Smooth muscle cell (in vitro differentiated cells): ENCODE data around the gene CCNA1. TPM values are rescaled to one million over a fixed set of nuclear protein-coding genes. Genes with fewer than 3 reads are reported as not detected.

ENCODE experiments used
- DNase-seq: peaks from one replicate; lab custom pipeline; 2025; ENCODE audit not compliant: unreplicated experiment; lab: John Stamatoyannopoulos, UW
- H2AFZ ChIP-seq: fragments of 200-600 bp; sonication (generic); 2 replicates; pipeline ENCODE4 v1.6.0; 2016; ENCODE audit warnings: antibody characterized with exemption, low read depth, mild to moderate bottlenecking
- H3F3A ChIP-seq: fragments of 200-600 bp; sonication (generic); 2 replicates; pipeline ENCODE4 v1.6.0; 2017; ENCODE audit warnings: antibody characterized with exemption, low read depth
- H3K27ac ChIP-seq: fragments of 200-600 bp; sonication (generic); 2 replicates; pipeline ENCODE4 v1.5.1; 2016; ENCODE audit warnings: low read depth, mild to moderate bottlenecking
- H3K27me3 ChIP-seq: fragments of 200-600 bp; sonication (generic); 2 replicates; pipeline ENCODE4 v1.6.1; 2016; ENCODE audit warnings: low read depth, mild to moderate bottlenecking
- H3K36me3 ChIP-seq: fragments of 200-600 bp; sonication (generic); 2 replicates; pipeline ENCODE4 v1.5.1; 2016; ENCODE audit warnings: low read depth
- H3K4me1 ChIP-seq: fragments of 200-600 bp; sonication (generic); 2 replicates; pipeline ENCODE4 v1.5.1; 2016; ENCODE audit warnings: low read depth
- H3K4me2 ChIP-seq: fragments of 200-600 bp; sonication (generic); 2 replicates; pipeline ENCODE4 v1.6.0; 2016; ENCODE audit warnings: mild to moderate bottlenecking
- H3K4me3 ChIP-seq: fragments of 200-600 bp; sonication (generic); 2 replicates; pipeline ENCODE4 v1.5.1; 2016; ENCODE audit warnings: mild to moderate bottlenecking
- H3K79me2 ChIP-seq: fragments of 200-600 bp; sonication (generic); 2 replicates; pipeline ENCODE4 v1.6.0; 2016; ENCODE audit warnings: low read depth, mild to moderate bottlenecking
- H3K9ac ChIP-seq: fragments of 200-600 bp; sonication (generic); 2 replicates; pipeline ENCODE4 v1.6.0; 2016; ENCODE audit warnings: low read depth
- H3K9me3 ChIP-seq: fragments of 200-600 bp; sonication (generic); replicated peaks from 2 replicates; pipeline ENCODE4 v1.5.1; 2016; ENCODE audit warnings: low read depth
- H4K20me1 ChIP-seq: fragments of 200-600 bp; sonication (generic); 2 replicates; pipeline ENCODE4 v1.6.0; 2016; ENCODE audit warnings: low read depth
- CTCF ChIP-seq: fragments of 200-600 bp; sonication (generic); IDR thresholded peaks from 2 replicates; pipeline ENCODE4 v1.5.1; 2017; ENCODE audit warnings: borderline replicate concordance, mild to moderate bottlenecking, antibody characterized with exemption; ENCODE audit not compliant: insufficient read depth, poor library complexity, severe bottlenecking
- WGBS: methylation state at CpG from one replicate; pipeline ENCODE4 v1.1.7; 2016; ENCODE audit warnings: low lambda C conversion rate; 5-methylcytosine and 5-hydroxymethylcytosine counted together
- polyA plus RNA-seq: library from polyadenylated mRNA; unstranded; fragments of >200 nt; fragmentation: Nextera tagmentation; extraction: Ambion mirVana; gene quantifications from 2 replicates; pipeline ENCODE4 v1.2.1, GENCODE V29; 2016
- total RNA-seq: library from RNA; depleted of rRNA; stranded (reverse); fragments of >200 nt; gene quantifications from 2 replicates; pipeline ENCODE4 v1.2.3, GENCODE V29; 2014

CCNA1 gene
- total and polyA plus RNA-seq, 2 experiments from 2014 or later = 1.1 TPM; not detected in 1

GRCh38 chr13:36476661-36477060 is 44.4 kb downstream of the CCNA1 start:
- Histone ChIP-seq H3K4me2 (no peak overlapping the region), H3K9me3 (peaks cover 3% of the 10 kb centered on the region), H3K9ac (no peak overlapping the region), H4K20me1 (no peaks in the 10 kb centered on the region), H3K27me3 (peaks cover 6% of the 10 kb centered on the region), H3K36me3 (no peaks in the 10 kb centered on the region), H2AFZ (no peak overlapping the region), H3K4me1 (no peaks in the 10 kb centered on the region), H3K4me3 (no peak overlapping the region), H3F3A (no peaks in the 10 kb centered on the region), H3K79me2 (no peaks in the 10 kb centered on the region), H3K27ac (no peak overlapping the region)
- TF ChIP-seq CTCF = no peak
- 81% methylated on average over 2 of the region's 2 CpGs for WGBS
- DNase-seq = no peak

DNA sequence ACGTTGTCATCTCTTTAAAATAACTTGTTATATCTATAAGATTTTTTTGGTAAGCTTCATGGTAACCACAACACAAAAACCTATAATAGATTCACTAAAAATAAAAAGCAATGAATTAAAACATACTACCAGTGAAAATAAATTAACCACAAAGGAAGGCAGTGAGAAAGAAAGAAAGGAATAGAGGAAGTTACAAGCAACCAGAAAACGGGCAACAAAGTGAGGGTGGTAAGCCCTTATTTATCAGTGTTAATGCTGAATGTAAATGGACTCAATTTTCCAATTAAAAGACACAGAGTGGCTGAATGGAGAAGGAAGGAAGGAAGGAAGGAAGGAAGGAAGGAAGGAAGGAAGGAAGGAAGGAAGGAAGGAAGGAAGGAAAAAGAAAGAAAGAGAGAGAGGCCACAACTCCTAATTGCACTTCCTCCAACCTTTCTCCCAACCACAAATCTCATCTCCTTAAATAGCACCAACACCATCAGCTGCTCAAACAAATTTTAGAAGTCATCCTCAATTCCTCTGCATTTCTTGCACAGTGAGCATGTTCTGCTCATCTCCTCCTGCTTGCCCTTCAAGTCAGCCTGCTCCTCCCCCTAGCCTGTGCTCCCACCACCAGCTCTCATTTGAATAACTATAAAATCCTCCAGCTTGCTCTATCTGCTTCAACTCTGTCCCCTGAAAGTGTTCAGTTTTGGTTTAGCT is 48.6 kb downstream of the CCNA1 start:
- Histone ChIP-seq H3K4me3 (no peak overlapping the region), H3K9ac (no peak overlapping the region), H3K4me1 (no peaks in the 10 kb centered on the region), H3K27ac (no peak overlapping the region), H4K20me1 (no peaks in the 10 kb centered on the region), H3K36me3 (no peaks in the 10 kb centered on the region), H3F3A (no peaks in the 10 kb centered on the region), H3K4me2 (no peak overlapping the region), H3K27me3 (peaks cover 17% of the 10 kb centered on the region), H2AFZ (no peak overlapping the region), H3K79me2 (no peaks in the 10 kb centered on the region), H3K9me3 (peaks cover 3% of the 10 kb centered on the region)
- DNase-seq = no peak
- TF ChIP-seq CTCF = no peak
- 97% methylated on average over 2 of the region's 2 CpGs for WGBS

- no peak for DNase-seq
- no peaks in the 10 kb centered on the region for H3K79me2 ChIP-seq
- no peak overlapping the region for H3K27ac ChIP-seq
- H3K27me3 ChIP-seq = peaks cover 24% of the 10 kb centered on the region
- no peak for TF ChIP-seq CTCF
- no peak overlapping the region for H2AFZ ChIP-seq
- no peak overlapping the region for H3K4me2 ChIP-seq
- H3K4me1 ChIP-seq = no peaks in the 10 kb centered on the region
- H4K20me1 ChIP-seq = no peaks in the 10 kb centered on the region
- no peak overlapping the region for H3K9ac ChIP-seq
- H3K4me3 ChIP-seq = no peak overlapping the region
- no peaks in the 10 kb centered on the region for H3K9me3 ChIP-seq
- H3F3A ChIP-seq = no peaks in the 10 kb centered on the region
- H3K36me3 ChIP-seq = no peaks in the 10 kb centered on the region
Observed at GRCh38 chr13:36490055-36490454, 57.8 kb downstream of the CCNA1 start.

Other genes with a start within 250 kb of the CCNA1 start
- gene SOHLH2, start 217.9 kb upstream of the CCNA1 start, total RNA-seq = 0.04 and 0.13 TPM in 2 replicates
- gene SOHLH2, start 217.9 kb upstream of the CCNA1 start, polyA plus RNA-seq = not detected in 2 replicates
- gene CCDC169, start 134.7 kb upstream of the CCNA1 start, total RNA-seq = 0.40 and 1.1 TPM in 2 replicates
- gene CCDC169, start 134.7 kb upstream of the CCNA1 start, polyA plus RNA-seq = 1.5 and 1.9 TPM in 2 replicates
- 44.0 and 71.1 TPM in 2 replicates for gene SPART, start 86.1 kb upstream of the CCNA1 start, total RNA-seq
- gene SPART, start 86.1 kb upstream of the CCNA1 start, polyA plus RNA-seq = 39.0 and 45.1 TPM in 2 replicates
- not detected in 2 replicates for gene SERTM1, start 241.5 kb downstream of the CCNA1 start, total RNA-seq
- not detected in 2 replicates for gene SERTM1, start 241.5 kb downstream of the CCNA1 start, polyA plus RNA-seq